Subcutaneous adipose tissue (tissue), 4 donors: Measurements from ENCODE around the gene ROR1. TPM values are rescaled to one million over a fixed set of nuclear protein-coding genes. Genes with fewer than 3 reads are reported as not detected.

ENCODE experiments used
- CTCF ChIP-seq: fragments of 450-650 bp; IDR thresholded peaks from one replicate; pipeline ENCODE4 v1.5.1; 2016; ENCODE audit warnings: low read depth, mild to moderate bottlenecking, control low read depth, antibody characterized with exemption, moderate library complexity
- total RNA-seq, 4 donors: library from RNA; depleted of rRNA; stranded (reverse); fragments of >200 nt; gene quantifications; one replicate each; pipeline ENCODE4 v1.1.0, GENCODE V29; 2016

The ROR1 gene
- total RNA-seq, 4 donors from 2014 or later = 5.8 to 10.2 (median 8.6) TPM

GRCh38 chr1:63849149-63849548 lies 75.3 kb downstream of the ROR1 start:
- no peak for TF ChIP-seq CTCF

DNA sequence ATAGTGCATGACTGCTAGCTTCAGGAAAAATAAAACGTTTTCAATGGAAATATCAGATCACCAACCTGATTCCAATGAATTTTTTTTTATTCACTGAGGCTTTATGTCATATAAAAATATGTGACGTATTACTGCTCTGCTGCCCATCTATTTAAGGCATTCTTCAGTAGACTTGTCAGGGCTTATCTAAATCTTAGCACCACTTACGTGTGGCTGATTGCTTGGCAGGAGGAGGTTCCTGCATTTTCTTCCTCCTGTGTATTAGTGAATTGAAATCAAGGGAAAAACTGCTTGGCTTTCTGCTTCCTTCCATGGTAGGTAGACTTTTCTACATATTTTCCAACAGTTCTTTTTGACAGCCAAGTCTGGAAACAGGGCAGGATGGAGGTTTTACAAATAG lies 80.3 kb downstream of the ROR1 start:
- TF ChIP-seq CTCF = no peak

GRCh38 chr1:63855942-63856341 lies 82.1 kb downstream of the ROR1 start:
- TF ChIP-seq CTCF = no peak

- TF ChIP-seq CTCF = no peak
Measured at GRCh38 chr1:63856924-63857323, 83.1 kb downstream of the ROR1 start.

DNA sequence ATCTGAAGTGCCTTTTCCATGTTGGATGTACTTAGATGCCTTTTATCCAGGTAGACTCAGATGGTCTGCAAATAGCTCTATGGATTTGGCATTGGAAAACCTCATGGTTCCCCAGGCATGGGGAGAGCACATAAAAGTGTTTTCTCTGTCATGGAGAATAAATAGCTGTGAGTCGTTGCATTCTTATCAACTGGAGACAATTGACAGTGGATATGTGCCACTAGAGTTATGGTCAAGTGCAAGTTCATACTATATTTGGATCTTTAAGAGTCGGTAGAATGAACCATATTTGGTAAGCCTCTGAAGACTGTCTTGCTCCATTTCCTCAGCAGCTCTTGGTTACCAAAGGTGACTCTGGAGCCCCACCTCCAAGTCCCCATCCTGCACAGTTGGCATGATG lies 83.7 kb downstream of the ROR1 start:
- TF ChIP-seq CTCF = no peak

DNA sequence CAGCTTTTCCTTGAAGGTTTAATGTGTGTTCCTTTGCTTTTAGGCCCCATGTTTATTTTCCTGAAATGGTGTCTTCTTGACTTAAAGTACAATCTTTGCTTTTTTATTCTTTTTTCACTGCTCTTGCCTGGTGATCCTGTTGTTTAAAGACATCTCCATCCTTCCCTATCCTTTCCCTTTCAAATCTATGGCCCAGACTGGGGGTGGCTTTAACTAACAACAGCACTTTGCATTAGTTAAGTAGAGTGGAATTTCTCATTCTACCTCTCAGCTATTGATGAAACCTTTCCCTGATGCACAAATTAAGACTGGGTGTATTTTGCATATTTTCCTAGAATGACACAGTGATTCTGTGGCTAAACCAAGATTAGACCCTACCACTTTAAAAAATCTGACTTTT lies 84.3 kb downstream of the ROR1 start:
- TF ChIP-seq CTCF = no peak

GRCh38 chr1:63859480-63860275 lies 85.9 kb downstream of the ROR1 start:
- no peak for TF ChIP-seq CTCF
